Naive thymus-derived CD4-positive, alpha-beta T cell (primary cell): Measurements from ENCODE around the gene FNDC3A. TPM values are rescaled to one million over a fixed set of nuclear protein-coding genes. Genes with fewer than 3 reads are reported as not detected.
A peak's percentile ranks its signal among the peaks of the same experiment; 100 is the strongest.

Experiments
- ATAC-seq: fragments of 150-1000 bp; cut with Tn5 transposase; 2 replicates; pipeline ENCODE4 v1.10.0; 2021; ENCODE audit warnings: mild to moderate bottlenecking, moderate library complexity
- CTCF ChIA-PET: fragments of 350-600 bp; sonication (Branson Sonifier 250); formaldehyde crosslinking; loops from one replicate; lab custom pipeline; 2021; ENCODE audit warnings: antibody characterized with exemption; lab: Charles Lee
- POLR2A ChIA-PET: fragments of 350-600 bp; sonication (Branson Sonifier 250); formaldehyde crosslinking; loops from one replicate; lab custom pipeline; 2021; ENCODE audit warnings: antibody characterized with exemption, inconsistent platforms; lab: Charles Lee
- DNase-seq, 9 donors: peaks; one replicate each; pipeline versions ENCODE4 v3.0.0 to v3.0.0-alpha.2; 2020 to 2022; ENCODE audit warnings: mixed read lengths in 1 of 9
- H3K27ac ChIP-seq: one replicate; pipeline ENCODE4 v1.7.0; 2013; ENCODE audit warnings: mild to moderate bottlenecking, low read depth, low read length, moderate library complexity
- H3K27me3 ChIP-seq, 2 donors: one replicate each; pipeline ENCODE4 v1.7.0; 2013; ENCODE audit warnings: low read length in 2 of 2, mild to moderate bottlenecking in 2 of 2, moderate library complexity in 2 of 2; ENCODE audit not compliant: control insufficient read depth in 2 of 2, insufficient read depth in 2 of 2
- H3K36me3 ChIP-seq, 3 experiments: 1 replicate in 2 of 3; 2 replicates in 1 of 3; pipeline ENCODE4 v1.7.0; 2013; ENCODE audit warnings: low read length in 3 of 3, mild to moderate bottlenecking in 3 of 3, moderate library complexity in 1 of 3; ENCODE audit not compliant: insufficient read depth in 3 of 3, control insufficient read depth in 2 of 3
- H3K4me1 ChIP-seq, 2 donors: one replicate each; pipeline ENCODE4 v1.7.0; 2013; ENCODE audit warnings: low read length in 2 of 2, mild to moderate bottlenecking in 2 of 2, moderate library complexity in 1 of 2; ENCODE audit not compliant: control insufficient read depth in 2 of 2, insufficient read depth in 2 of 2
- H3K4me3 ChIP-seq: 2 replicates; pipeline ENCODE4 v1.7.0; 2013; ENCODE audit warnings: mild to moderate bottlenecking, low read length
- H3K9me3 ChIP-seq, 3 experiments: 1 replicate in 2 of 3; 2 replicates in 1 of 3; pipeline ENCODE4 v1.7.0; 2013; ENCODE audit warnings: low read length in 3 of 3; ENCODE audit not compliant: control insufficient read depth in 2 of 3
- H3K27ac Mint-ChIP-seq, 9 donors: one replicate each; pipeline ENCODE4 v1.8.0; 2020 to 2022; ENCODE audit warnings: mixed read lengths in 9 of 9, mild to moderate bottlenecking in 8 of 9, moderate library complexity in 5 of 9, inconsistent platforms in 2 of 9
- H3K27me3 Mint-ChIP-seq, 5 donors: one replicate each; pipeline ENCODE4 v1.8.0; 2021 to 2022; ENCODE audit warnings: mixed read lengths in 5 of 5, mild to moderate bottlenecking in 1 of 5
- H3K36me3 Mint-ChIP-seq, 5 donors: one replicate each; pipeline ENCODE4 v1.8.0; 2020 to 2022; ENCODE audit warnings: mixed read lengths in 5 of 5, mild to moderate bottlenecking in 3 of 5, inconsistent platforms in 1 of 5
- H3K4me1 Mint-ChIP-seq, 7 donors: one replicate each; pipeline ENCODE4 v1.8.0; 2020 to 2022; ENCODE audit warnings: mixed read lengths in 7 of 7, mild to moderate bottlenecking in 3 of 7, inconsistent platforms in 1 of 7
- H3K4me3 Mint-ChIP-seq, 10 donors: one replicate each; pipeline ENCODE4 v1.8.0; 2020 to 2022; ENCODE audit warnings: mild to moderate bottlenecking in 10 of 10, mixed read lengths in 10 of 10, moderate library complexity in 6 of 10, inconsistent platforms in 2 of 10
- H3K9me3 Mint-ChIP-seq, 11 donors: one replicate each; pipeline ENCODE4 v1.8.0; 2020 to 2022; ENCODE audit warnings: mixed read lengths in 11 of 11, mild to moderate bottlenecking in 4 of 11, inconsistent platforms in 1 of 11, moderate library complexity in 1 of 11
- intact Hi-C, 2 donors: fragments of 100-400 bp; cut with micrococcal nuclease; formaldehyde crosslinking; loops; one replicate each; pipeline ENCODE4 v1.15.1; 2023
- polyA plus RNA-seq, 2 donors: library from polyadenylated mRNA; unstranded; fragments of 300-500 nt; fragmentation: Illumina TruSeq; gene quantifications; one replicate each; pipeline ENCODE4 v1.2.3, GENCODE V29; 2021
- total RNA-seq, 6 experiments: library from RNA in 5 of 6; stranded (reverse) in 5 of 6; gene quantifications; 1 replicate in 5 of 6; 2 replicates in 1 of 6; pipeline ENCODE4 v1.2.3 and lab custom pipeline; 2021 to 2026

FNDC3A gene
- total and polyA plus RNA-seq, 7 experiments from 2014 or later = 12.0 to 46.4 (median 35.4) TPM

DNA sequence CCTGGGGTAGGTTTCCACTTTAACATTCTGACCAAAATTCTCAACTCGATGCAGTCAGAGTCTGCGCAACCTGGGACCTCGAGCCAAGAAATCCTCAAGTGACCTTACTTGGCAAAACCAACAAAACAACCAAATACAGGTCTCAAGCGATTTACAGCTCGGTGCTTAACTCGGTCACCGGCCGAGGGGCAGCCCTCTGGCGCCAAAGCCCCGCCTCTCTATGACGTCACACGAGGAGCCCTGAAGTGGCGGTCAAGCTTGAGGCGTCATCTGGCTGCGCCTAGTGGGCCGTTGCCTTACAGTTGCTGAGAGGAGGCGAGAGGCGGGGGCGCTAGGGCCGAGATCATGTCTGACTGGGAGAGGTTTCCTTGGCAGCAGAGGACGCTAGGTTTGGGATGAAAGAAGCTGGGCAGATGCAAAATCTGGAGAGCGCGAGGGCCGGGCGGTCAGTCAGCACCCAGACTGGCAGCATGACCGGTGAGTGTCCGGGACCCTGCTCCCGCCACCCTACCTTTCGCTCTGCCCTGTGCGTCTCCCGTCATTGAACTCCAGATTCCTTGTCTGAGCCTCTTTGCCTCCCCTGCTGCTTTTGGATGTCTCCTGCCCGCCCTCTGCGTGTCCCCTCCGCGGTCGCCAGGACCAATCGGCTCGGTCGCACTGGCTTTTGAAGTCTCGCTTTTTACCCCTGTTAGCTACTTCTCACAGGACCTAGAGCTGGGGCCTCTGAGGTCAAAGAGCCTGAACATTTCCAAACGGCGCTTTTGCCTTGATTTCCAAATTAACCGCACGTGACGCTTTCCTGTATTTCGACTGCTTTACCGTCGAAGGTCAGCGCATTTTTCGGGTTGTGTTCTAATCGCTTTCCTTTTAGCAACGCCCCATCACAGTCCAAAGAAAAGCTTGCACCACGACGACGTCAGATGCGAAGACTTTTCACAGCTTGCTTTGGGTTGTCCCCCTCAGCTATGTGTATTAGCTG, 272.2 kb downstream of the FNDC3A start, which contains the start of gene CDADC1:
TSS of gene CDADC1 (plus strand) at position 283 of the 979 bp plus-strand sequence. CDS start at position 396, 113 bp downstream.
- ChIA-PET POLR2A (interaction anchor here (0.5 to 1.9 kb wide), 7 partner anchors 10 to 272 kb away, joined by 3 to 14 read pairs (median 3); partner anchors contain the start of gene FNDC3A), CTCF (interaction anchor here (0.8 to 1.9 kb wide), 7 partner anchors 8 to 360 kb away, joined by 3 to 8 read pairs (median 3); no protein-coding TSS in a partner anchor)
- DNase-seq (peak; percentile 44 to 93 (median 54)), ATAC-seq (peak; percentile 90)
- intact Hi-C loops = loop anchor here (1.0 to 10.0 kb wide), 12 partner anchors 10 to 874 kb away; partner anchors contain the start of genes CAB39L (in 2 of the 2), SETDB2 (in 2 of the 2), CYSLTR2 (in 1 of the 2) and KPNA3 (in 1 of the 2)
- Mint-ChIP-seq H3K27ac (peak within 1 kb of the TSS; percentile 92 to 97 (median 95)), H3K4me3 (peak within 1 kb of the TSS; percentile 94 to 99 (median 98)), H3K36me3 (peaks cover 0 to 8% (median 3%) of the 10 kb centered on the region in 5 donors), H3K27me3 (peaks cover 0 to 25% (median 0%) of the 10 kb centered on the region in 5 donors), H3K9me3 (peaks cover 0 to 2% (median 0%) of the 10 kb centered on the region in 11 donors), H3K4me1 (peaks cover 16 to 59% (median 53%) of the 10 kb centered on the region in 7 donors)
- no peaks in the 10 kb centered on the region for H3K9me3 ChIP-seq
- H3K4me3 ChIP-seq = peak within 1 kb of the TSS; percentile 93
- peaks cover 1 to 3% of the 10 kb centered on the region in 2 donors for H3K4me1 ChIP-seq
- H3K27ac ChIP-seq = peak within 1 kb of the TSS; percentile 75
- H3K36me3 ChIP-seq = peaks cover 0 to 6% (median 0%) of the 10 kb centered on the region in 3 experiments
- H3K27me3 ChIP-seq = no peaks in the 10 kb centered on the region

DNA sequence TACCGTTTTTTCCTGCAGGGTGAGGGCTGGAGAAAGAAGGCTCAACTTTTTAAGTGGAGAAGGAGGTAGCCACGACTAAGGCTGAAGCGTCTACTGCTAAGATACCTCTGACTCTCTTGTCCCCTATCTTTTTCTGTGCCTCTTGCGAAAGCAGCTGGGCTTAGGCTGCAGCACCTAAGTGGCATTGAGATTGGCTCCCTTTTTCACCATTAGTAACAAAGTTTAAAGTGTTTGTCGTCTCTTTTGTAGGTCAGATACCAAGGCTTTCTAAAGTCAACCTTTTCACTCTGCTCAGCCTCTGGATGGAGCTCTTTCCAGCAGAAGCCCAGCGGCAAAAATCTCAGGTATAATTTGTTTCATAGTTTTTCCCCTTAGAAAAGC, 272.9 kb downstream of the FNDC3A start:
- peaks cover 16 to 65% (median 59%) of the 10 kb centered on the region in 7 donors for H3K4me1 Mint-ChIP-seq
- peaks cover 7 to 10% of the 10 kb centered on the region in 2 donors for H3K4me1 ChIP-seq
- intact Hi-C loops = loop anchor here (1.0 to 10.0 kb wide), 8 partner anchors 33 to 874 kb away; partner anchors contain the start of genes CAB39L (in 2 of the 2), SETDB2 (in 2 of the 2), CYSLTR2 (in 1 of the 2) and PHF11 (in 1 of the 2)
- H3K27ac ChIP-seq = peak overlapping the region; percentile 75
- H3K27ac Mint-ChIP-seq = peak overlapping the region; percentile 92 to 97 (median 95)
- H3K4me3 Mint-ChIP-seq = peak overlapping the region; percentile 94 to 99 (median 98)
- peaks cover 0 to 11% (median 3%) of the 10 kb centered on the region in 5 donors for H3K36me3 Mint-ChIP-seq
- H3K9me3 ChIP-seq = no peaks in the 10 kb centered on the region
- no peak for ATAC-seq
- peaks cover 0 to 6% (median 0%) of the 10 kb centered on the region in 3 experiments for H3K36me3 ChIP-seq
- POLR2A ChIA-PET = interaction anchor here (0.5 to 1.9 kb wide), 5 partner anchors 8 to 273 kb away, joined by 3 to 14 read pairs (median 4); partner anchors contain the start of gene FNDC3A
- CTCF ChIA-PET = interaction anchor here (0.8 to 1.9 kb wide), 6 partner anchors 8 to 359 kb away, joined by 3 to 8 read pairs (median 4); no protein-coding TSS in a partner anchor
- peaks cover 0 to 20% (median 0%) of the 10 kb centered on the region in 5 donors for H3K27me3 Mint-ChIP-seq
- peaks cover 0 to 2% (median 0%) of the 10 kb centered on the region in 11 donors for H3K9me3 Mint-ChIP-seq
- DNase-seq = peak in 5 of 9 donors; percentile 4 to 29 (median 12)
- peak overlapping the region; percentile 93 for H3K4me3 ChIP-seq
- H3K27me3 ChIP-seq = no peaks in the 10 kb centered on the region

DNA sequence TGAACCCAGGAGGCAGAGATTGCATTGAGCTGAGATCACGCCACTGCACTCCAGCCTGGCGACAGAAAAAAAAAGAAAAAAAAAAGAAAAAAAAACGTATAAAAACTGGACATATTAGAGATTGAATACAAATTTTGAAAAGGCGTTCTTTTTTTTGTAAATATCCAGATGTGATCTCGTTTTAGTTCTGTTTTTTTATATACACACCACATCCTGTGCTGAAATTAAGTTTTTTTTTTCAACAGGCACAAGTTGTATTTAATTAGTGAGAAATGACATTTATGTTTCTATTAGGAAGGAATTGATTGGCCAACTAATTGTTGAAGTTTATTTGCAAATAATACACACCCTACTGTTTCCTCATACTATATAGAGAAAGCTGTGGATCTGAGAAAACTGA, 275.6 kb downstream of the FNDC3A start:
- Mint-ChIP-seq H3K4me1 (peaks cover 20 to 84% (median 78%) of the 10 kb centered on the region in 7 donors), H3K4me3 (no peak overlapping the region), H3K9me3 (no peaks in the 10 kb centered on the region), H3K36me3 (peaks cover 7 to 26% (median 17%) of the 10 kb centered on the region in 5 donors), H3K27ac (peak overlapping the region in 3 of 9 donors; percentile 14 to 27 (median 19)), H3K27me3 (peaks cover 0 to 3% (median 0%) of the 10 kb centered on the region in 5 donors)
- H3K27me3 ChIP-seq = no peaks in the 10 kb centered on the region
- ChIA-PET POLR2A (interaction anchor here (0.6 to 0.7 kb wide), 2 partner anchors 20 to 86 kb away, joined by 3 read pairs; no protein-coding TSS in a partner anchor), CTCF (no interaction called here)
- intact Hi-C loops = no loop called here
- H3K36me3 ChIP-seq = peaks cover 0 to 11% (median 2%) of the 10 kb centered on the region in 3 experiments
- peaks cover 10 to 16% of the 10 kb centered on the region in 2 donors for H3K4me1 ChIP-seq
- no peaks in the 10 kb centered on the region for H3K9me3 ChIP-seq
- H3K4me3 ChIP-seq = no peak overlapping the region
- no peak for ATAC-seq
- H3K27ac ChIP-seq = no peak overlapping the region
- DNase-seq = no peak

DNA sequence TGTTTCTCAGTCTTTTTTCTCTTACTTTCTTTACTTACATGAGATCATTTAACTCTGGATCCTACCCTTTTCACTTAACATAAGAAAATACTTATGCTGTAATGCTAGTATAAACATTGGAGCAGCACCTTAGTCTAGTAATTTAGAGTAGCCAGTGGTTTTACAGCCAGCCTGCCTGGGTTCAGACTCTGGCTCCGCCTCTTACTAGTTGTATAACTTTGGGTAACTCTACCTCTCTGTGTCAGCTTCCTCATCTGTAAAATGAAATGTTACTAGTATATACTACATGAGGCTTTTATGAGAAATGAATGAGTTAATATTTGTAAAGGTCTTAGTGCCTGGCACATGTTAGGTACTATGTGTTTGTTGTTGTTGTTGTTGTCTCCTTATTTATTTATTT, 277.6 kb downstream of the FNDC3A start:
- H3K9me3 Mint-ChIP-seq = no peaks in the 10 kb centered on the region
- no peaks in the 10 kb centered on the region for H3K27me3 ChIP-seq
- peaks cover 4 to 31% (median 17%) of the 10 kb centered on the region in 5 donors for H3K36me3 Mint-ChIP-seq
- no peak overlapping the region for H3K27ac ChIP-seq
- peak overlapping the region in 5 of 9 donors; percentile 3 to 82 (median 37) for H3K27ac Mint-ChIP-seq
- H3K4me3 ChIP-seq = no peak overlapping the region
- no peaks in the 10 kb centered on the region for H3K9me3 ChIP-seq
- CTCF ChIA-PET = no interaction called here
- DNase-seq = no peak
- no peaks in the 10 kb centered on the region for H3K27me3 Mint-ChIP-seq
- peaks cover 0 to 6% (median 4%) of the 10 kb centered on the region in 3 experiments for H3K36me3 ChIP-seq
- POLR2A ChIA-PET = no interaction called here
- no peak for ATAC-seq
- H3K4me1 Mint-ChIP-seq = peaks cover 18 to 88% (median 79%) of the 10 kb centered on the region in 7 donors
- H3K4me3 Mint-ChIP-seq = peak overlapping the region in 3 of 10 donors; percentile 6 to 46 (median 41)
- intact Hi-C loops = no loop called here
- H3K4me1 ChIP-seq = peaks cover 10 to 13% of the 10 kb centered on the region in 2 donors

DNA sequence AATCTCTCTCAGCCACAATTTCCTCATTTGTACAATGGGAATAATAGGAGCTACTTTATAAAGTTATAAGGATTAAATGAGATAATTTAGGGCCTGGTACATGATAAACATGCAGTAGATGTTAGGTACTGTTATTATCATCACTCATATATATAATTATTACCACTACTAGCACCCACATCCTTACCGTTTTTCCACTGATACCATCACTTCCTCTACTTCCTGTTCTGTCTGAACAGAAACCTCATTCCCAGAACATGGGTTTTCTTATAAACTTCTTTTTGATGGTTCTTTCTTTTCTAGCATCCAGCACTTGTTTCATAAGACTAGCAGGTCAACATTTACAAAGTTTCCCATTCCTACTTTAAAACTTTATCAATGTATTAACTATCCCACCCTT, 278.3 kb downstream of the FNDC3A start:
- H3K27ac ChIP-seq = no peak overlapping the region
- H3K4me3 ChIP-seq = no peak overlapping the region
- POLR2A ChIA-PET = no interaction called here
- Mint-ChIP-seq H3K36me3 (peaks cover 3 to 31% (median 17%) of the 10 kb centered on the region in 5 donors), H3K9me3 (no peaks in the 10 kb centered on the region), H3K4me3 (peak overlapping the region in 2 of 10 donors; percentile 17 to 39), H3K27me3 (no peaks in the 10 kb centered on the region), H3K27ac (peak overlapping the region in 5 of 9 donors; percentile 42 to 82 (median 54)), H3K4me1 (peaks cover 18 to 86% (median 76%) of the 10 kb centered on the region in 7 donors)
- peaks cover 10 to 20% of the 10 kb centered on the region in 2 donors for H3K4me1 ChIP-seq
- DNase-seq (no peak), ATAC-seq (no peak)
- CTCF ChIA-PET = no interaction called here
- no peaks in the 10 kb centered on the region for H3K27me3 ChIP-seq
- peaks cover 0 to 6% (median 4%) of the 10 kb centered on the region in 3 experiments for H3K36me3 ChIP-seq
- no peaks in the 10 kb centered on the region for H3K9me3 ChIP-seq
- intact Hi-C loops = no loop called here
